MV-4-11 (cell line): ENCODE measurements around the gene TIGD4.

Source experiments
- DNase-seq: peaks from one replicate; lab custom pipeline; 2025; lab: John Stamatoyannopoulos, UW

Gene TIGD4

DNA sequence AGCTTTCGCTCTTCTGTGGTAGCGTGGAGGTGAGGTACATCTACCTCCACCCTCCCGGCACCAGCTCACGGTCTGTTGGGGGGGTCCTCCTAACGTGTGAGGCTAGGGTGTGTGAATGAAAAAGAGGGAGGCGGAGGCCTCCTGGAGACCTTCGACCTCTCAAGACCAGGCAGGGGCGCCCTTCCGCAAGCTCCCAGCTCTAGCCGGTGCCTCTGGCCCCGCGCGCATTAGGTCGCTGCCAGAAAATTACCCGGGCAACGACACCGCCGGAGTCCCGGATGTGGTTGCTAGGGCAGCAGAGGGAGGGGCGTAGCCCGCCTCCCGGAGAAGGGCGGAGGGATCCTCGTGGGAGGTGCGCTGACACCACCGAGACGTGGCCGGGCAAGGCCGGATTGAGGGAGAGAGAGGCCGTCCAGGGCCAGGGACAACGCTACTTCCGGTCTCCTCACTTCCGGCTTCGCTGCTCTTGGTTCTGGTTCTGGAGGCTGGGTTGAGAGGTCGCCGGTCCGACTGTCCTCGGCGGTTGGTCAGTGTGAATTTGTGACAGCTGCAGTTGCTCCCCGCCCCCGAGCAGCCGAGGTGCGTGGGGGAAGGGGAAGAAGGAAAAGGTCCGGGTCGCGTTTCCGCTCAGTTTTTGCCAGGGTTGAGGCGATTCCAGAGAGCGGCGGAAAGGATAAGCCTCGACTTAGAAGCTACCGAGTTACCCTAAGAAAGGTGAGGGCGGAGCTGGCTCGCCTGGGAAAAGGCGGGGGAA lies at the start of gene TIGD4, which contains the start of gene ARFIP1:
Gene TIGD4 (minus strand): TSS at position 218 of the 754 bp plus-strand sequence. CDS start 8,726 bp downstream, outside the sequence.
Gene ARFIP1 (plus strand): TSS at position 442 of the 754 bp plus-strand sequence. CDS start 49,680 bp downstream, outside the sequence.
- DNase-seq = peak; percentile 95

DNA sequence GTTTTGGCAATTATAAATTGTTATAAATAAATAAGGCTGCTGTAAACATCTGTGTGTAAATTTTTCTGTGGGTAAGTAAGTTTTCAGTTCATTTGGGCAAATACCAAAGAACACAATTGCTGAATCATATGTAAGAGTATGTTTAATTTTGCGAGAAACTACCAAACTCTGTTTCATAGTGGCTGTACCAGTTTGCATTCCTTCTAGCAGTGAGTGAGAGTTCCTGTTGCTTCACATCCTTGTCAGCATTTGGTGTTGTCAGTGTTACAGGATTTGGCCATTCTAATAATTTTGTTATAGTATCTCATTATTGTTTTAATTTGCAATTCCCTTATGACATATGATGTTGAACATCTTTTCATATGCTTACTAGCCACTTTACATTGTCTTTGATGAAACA lies 48.6 kb upstream of the TIGD4 start:
- DNase-seq = no peak

DNA sequence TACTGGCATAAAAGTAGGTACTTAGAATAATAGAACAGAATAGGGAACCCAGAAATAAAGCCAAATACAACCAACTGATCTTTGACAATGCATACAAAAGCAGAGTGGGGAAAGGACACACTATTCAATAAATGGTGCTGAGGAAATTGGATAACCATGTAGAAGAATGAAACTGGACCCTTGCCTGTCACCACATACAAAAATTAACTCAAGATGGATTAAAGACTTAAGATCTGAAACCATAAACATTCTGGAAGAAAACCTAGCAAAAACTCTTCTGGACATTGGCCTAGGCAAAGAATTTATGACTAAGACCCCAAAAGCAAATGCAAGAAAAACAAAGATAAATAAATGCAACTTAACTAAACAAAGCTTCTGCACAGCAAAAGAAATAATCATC lies 45.8 kb upstream of the TIGD4 start:
- no peak for DNase-seq

DNA sequence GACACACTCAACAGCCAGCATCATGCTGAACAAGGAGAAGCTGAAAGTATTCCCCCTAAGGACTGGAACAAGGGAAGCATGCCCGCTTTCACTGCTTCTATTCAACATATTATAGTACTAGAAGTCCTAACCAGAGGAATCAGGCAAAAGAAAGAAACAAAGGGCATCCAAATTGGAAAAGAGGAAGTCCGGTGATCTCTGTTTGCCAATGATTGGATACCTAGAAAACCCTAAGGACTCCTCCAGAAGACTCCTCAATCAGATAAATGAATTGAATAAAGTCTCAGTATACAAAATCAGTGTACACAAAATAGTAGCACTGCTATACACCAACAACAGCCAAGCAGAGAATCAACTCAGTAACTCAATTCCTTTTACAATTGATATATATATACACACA lies 45.0 kb upstream of the TIGD4 start:
- no peak for DNase-seq

DNA sequence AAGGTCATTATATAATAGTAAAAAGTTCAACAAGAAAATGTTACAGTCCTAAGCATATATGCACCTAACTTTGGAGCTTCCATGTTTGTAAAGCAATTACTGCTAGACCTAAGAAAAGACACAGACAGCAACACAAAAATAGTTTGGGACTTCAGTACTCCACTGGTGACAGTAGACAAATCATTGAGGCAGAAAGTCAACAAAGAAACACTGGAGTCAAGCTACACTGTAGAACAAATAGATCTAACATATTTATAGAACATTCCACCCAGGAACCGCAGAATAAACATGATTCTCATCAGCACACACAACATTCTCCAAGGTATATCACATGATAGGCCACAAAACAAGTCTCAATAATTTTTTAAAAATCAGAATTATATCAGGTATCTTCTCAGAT lies 42.8 kb upstream of the TIGD4 start:
- no peak for DNase-seq

DNA sequence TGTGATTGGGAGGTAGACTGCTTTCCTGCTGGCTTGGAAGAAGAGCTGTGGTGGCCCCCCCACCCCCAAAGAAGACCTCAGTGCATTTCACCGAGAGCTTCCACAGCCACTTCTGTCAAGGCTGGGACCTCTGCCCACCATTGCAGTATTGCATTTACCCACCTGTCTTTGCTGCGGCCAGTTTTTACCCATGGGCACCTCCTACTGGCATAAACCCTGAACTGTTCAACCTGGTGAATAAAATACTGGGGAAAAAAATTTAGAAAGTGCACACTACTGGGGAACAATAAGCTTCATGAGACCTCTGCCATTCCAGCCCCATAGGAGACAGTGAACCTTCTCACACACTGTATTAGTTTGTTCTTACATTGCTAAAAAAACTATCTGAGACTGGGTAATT lies 40.5 kb upstream of the TIGD4 start:
- DNase-seq = no peak

DNA sequence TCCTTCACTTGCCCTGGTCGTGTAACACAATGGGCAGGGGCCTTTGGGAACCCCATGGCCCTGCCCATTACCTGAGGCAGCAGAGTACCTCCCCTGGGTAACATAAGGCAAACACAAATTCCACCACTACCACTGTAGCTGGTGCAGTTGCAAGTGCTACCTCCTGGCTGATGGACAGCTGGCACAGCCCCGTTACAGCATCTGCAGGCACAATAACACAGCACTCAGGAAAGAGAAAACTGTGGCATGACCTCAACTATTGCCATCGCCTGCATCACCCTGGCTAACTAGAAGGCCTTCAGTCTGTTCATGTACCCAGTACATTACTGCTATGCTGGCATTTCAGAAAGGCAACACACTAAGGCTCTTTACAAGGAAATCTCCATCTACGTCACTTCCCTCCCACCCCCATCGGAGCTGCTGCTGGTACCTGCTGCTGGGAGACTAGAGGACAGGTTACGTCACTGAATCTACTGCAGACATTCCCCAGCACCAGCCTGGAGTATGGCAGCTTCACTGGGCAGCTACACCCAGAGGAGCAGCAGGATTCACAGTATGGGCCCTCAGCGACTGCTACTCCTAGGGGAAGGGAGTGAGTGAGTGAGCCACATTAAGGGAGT lies 39.6 kb upstream of the TIGD4 start:
- no peak for DNase-seq

DNA sequence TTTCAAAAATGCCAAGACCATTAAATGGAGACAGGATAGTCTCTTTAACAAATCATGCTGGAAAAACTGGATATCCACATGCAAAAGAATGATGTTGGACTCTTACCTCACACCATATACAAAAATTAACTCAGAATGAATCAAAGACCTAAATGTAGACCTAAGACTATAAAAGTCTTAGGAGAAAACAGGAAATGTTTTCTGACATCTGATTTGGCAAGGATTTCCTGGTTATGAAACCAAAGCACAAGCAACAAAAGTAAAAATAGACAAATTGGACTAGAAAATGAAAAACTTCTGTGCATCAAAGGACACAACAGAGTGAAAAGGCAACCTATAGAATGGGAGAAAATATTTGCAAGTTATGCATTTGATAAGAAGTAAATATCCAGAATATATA lies 37.8 kb upstream of the TIGD4 start:
- peak; percentile 65 for DNase-seq

DNA sequence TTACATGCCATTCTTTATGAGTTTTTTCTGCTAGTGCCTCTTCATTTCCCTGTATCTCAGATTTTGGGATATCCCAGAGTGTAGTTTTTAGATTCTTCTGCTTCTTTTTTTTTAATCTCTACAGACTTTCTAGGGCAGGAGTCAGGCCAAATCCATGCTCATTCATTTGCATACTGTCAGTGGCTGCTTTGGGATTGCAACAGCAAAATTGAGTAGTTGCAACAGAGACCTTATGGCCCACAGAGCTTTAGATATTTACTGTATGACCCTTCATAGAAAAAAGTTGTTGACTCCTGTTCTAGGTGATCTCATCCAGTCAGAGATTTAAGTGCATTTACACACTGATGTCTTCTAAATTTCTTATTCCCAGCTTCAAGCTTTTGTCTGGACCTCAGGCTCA lies 35.5 kb upstream of the TIGD4 start:
- DNase-seq = peak; percentile 44

DNA sequence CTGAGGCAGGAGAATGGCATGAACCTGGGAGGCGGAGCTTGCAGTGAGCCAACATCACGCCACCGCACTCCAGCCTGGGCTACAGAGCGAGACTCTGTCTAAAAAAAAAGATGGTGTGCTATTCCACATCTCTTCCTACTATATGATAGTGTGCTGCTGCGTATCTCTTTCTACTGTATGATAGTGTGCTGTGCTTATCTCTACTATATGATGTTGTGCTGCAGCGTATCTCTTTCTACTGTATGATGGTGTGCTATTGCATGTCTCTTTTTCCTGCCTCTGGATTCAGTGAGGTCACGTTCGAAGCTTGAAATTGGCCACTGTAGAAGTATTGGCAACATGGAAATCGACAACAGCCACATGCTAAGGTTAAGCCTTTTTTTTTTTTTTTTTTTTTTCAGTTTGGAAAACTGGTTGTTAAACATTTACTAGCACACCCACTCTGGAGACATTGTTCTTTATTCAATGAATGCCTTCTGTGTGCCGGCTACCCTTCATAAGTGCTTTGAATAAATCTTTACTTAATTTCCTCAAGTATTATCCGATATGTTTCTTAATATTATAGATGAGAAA lies 31.3 kb upstream of the TIGD4 start:
- no peak for DNase-seq

DNA sequence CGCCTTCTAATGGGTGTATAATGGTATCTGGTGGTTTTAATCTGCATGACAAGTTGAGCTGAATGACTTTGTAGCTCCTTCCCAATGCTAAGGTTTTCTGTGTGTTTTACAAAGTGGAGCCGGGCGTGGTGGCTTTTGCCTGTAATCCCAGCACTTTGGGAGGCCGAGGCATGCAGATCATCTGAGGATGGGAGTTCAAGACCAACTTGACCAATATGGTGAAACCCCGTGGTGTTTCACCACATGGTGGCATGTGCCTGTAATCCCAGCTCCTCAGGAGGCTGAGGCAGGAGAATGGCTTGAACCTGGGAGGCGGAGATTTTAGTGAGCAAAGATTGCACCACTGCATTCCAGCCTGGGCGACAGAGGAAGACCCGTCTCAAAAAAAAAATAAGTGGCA lies 29.1 kb upstream of the TIGD4 start:
- no peak for DNase-seq

DNA sequence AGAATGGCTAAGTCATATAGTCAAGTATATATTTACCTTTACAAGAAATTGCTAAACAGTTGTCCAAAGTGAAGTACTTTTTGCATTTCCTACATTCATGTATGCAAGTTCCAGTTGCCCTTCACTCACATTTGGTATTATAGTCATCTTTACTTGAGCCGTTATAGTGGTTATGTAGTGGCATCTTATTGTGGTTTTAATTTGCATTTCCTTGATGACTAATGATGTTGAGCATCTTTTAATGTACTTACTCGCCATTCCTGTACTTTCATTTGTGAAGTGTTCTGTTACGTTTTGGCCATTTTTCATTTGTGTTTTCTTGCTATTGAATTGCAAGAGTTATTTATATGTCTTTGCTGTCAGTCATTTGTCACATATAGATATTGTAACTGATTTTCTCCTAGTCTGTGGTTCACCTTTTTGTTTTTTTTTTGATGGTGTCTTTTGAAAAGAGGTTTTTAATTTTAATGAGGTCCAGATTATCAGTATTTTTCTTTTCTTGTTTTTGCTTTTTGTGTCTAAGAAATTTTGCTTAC lies 27.8 kb upstream of the TIGD4 start:
- DNase-seq = peak; percentile 64

DNA sequence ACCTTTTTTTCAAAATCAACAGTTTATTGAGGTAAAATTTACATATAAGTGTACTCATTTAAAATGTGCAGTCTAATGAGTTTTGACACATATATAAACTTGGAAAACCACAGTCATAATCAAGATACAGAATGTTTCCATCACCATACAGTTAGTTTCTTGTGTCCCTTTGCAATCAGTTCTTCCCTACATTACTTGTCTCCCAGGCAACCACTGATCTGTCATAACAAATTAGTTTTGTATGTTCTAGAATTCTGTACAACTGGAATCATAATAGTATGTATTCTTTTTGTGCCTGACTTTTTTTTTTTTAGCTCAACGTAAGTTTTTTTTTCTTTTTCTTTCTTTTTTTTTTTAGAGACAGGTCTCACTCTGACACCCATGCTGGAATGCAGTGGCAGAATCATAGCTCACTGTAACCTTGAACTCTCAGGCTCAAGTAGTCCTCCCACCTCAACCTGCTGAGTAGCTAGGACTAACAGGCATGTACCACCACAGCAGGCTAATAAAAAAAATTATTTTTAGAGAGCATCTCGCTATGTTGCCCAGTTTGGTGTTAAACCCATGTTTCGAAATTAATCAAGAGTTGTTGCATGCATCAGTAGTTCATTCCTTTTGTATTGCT lies 27.1 kb upstream of the TIGD4 start:
- DNase-seq = no peak

DNA sequence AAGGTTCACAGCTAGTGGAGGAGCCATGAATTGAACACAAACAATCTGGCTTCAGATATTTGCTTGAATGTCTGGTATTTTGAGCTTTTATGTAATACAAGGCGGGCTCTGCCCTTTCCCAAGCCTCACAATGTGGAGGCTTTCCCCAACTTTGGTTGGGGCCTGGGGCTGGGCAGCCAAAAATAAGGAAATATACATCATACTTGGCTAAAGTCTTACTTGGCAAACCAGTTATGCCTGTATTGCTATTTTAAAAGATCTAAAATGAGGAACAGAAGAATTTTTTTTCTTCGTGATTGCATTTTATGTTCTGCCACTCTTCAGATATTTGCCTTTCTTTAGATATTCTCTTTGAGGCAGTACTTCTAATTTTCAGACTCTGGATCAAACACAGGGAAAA lies 26.3 kb upstream of the TIGD4 start:
- peak; percentile 53 for DNase-seq

DNA sequence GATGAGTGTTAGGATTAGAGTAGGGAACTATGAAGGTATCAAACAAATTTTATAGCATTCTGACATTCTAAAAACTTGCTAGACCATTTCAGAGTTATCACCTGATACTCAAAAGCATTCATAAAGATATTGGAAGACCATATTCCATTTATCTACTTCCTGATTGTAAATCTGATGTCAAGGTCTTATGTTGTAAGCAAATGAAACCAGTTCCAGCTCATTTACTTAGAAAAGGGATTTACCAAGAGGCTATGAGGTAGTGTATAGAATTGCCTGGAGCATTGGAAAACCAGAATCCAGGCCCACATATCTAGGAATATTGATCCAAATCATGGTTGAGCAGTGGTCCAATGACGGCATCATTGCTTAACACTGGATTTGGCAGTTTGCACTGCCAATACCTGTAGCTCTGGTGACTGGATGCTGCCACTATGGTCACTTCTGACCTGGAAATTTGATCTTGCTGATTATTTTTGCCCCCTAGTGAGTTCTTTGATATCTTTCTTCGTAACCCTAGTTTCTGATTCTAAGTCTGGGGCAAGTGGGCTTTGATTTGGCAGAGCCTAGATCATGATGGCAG lies 25.6 kb upstream of the TIGD4 start:
- no peak for DNase-seq

DNA sequence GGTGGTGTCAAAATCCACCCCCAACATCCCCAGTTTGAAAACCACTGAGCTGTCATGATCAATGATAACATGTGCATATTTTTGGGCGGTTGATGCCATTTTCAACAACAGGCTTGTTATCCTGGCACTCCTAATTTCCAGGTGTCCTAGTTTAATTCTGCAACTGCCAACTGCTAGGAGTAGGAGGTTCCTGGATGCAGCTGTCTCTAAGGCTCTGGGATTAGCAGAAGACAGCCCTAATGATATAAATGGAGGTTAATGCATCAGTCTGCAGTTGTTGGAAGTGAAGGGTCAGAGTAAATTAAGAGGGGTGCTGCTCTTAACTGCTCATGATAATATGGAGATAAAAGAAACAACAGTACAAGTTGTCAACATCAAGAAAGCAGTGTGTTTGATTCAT lies 24.0 kb upstream of the TIGD4 start:
- DNase-seq = no peak

DNA sequence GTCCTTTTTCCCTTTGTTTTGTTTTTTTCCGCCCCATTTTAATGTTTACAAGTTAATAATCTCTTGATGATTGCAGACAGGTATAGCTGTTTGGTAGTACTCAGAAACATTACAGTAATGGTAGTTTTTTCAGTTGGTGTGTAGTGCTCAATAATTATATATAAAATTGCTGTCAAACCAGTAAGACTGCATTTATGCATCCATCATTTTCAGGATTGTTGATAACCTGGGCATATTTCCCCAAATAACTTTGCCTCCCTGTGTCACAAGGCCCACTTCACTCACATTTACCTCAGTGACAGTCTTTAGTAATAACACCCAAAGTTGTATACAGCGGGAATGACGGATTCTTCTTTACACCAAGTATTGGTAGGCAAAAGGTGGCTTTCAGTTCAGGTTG lies 16.4 kb upstream of the TIGD4 start:
- no peak for DNase-seq

DNA sequence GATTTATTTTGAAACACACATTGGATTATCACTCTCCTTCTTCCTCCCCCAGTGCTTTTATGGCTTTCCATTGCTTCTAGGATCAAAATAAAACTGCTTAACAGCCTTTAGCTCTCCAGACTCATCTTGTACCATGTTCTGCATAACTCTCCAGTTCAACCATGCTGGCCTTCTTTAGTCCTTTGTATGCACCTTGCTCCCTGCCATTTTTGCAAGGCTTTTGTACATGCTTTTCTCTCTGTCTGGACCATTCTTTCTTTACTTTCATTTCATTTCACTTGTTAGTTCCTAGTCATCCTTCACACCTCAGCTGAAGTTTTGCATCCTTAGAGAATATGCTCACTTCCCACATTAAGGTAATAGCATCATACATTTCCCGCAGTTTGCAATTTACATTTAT lies 7.1 kb upstream of the TIGD4 start:
- no peak for DNase-seq

DNA sequence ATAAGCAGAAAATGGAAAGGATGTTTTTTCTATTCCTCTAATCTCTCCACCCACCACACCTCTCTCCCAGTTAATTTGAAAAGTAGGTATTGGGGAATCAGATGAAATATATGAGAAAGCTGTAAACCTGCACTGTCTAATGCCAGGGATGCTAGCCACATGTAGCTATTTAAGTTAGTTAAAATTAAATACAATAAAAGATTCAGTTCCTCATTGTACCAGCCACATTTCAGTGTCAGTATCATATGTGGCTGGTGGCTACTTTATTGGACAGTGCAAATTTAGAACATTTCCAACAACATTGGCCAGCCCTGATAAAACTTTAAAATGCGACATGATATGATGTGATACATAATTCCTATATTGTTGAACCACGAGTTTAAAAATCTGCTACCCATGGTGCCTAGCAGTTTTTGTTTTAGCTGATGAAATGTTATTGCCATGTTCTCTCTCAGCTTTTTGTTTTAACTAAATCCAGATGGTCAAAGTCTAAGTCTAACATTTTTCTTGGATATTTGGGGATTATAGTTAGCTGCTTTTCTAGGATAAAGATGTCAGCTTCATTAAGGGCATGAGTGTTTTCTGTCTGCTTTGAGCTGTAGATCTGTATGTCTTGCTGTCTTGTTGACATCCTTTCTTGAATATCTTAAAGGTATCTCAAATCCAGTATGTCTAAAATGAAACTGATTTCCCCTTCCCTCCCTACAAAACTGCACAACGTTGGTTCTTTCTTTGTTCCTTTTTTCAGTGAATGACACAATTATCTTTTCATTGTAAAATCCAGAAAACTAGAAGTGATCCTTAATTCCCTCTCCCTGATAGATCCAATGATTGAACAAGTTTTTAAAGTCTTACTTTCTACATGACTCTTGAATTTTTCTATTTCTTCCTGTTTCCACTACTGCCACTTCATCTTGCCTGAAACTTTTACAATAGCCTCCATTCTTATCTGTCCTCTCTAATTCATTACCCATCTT lies 6.4 kb upstream of the TIGD4 start:
- DNase-seq = peak; percentile 62

DNA sequence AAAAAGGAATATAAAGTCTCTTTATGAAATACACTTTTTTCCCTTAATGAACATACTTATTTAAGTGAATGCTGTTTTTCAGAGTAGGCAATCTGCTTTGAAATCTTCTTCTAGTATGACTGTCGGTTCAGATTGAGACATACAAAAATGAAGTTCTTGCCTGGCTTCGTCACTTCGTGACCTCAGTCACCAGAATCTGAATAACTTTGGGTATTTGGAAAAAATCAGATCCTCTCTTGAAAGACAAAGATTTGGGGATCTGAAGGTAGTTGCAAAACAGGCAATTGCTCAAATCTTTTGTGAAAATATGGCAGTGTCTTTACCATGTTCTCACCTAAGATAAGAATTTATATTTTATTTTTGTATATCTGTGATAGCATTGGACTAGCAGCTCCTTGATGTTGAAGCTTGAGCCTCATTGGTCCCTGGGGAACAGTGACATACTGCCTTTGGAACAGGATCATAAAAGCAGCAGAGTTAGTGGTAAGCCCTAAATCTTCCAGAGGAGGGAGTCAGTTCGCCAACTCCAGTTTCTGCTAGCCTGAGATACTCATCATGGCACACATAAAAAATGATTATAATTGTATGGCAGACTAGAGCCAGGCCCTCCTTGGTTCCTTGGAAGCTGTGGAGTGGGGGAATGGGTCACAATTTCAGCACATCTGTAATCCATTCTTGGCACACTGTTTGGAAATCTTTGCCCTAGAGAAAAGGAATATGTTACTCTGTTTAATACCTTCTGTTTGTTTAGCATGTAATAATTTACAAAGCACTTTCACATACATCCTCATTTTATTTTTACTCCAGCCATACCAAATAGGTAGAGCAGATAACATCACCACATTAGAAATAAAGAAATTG lies 5.2 kb upstream of the TIGD4 start:
- DNase-seq = peak; percentile 31
